Bone marrow (tissue), 2 donors: ENCODE results near the gene THAP4.

Experiments used
- DNase-seq, 2 donors: peaks; one replicate each; lab custom pipeline; 2025; lab: John Stamatoyannopoulos, UW

The THAP4 gene

GRCh38 chr2:241637018-241637794, at the start of gene THAP4, which contains the start of gene ATG4B:
THAP4 (minus strand) TSS chr2:241637158; CDS start chr2:241637017, 141 bp downstream.
ATG4B (plus strand) TSS chr2:241637693; CDS start chr2:241637715, 22 bp downstream.
- DNase-seq, result peak; percentile 33 to 77

- no peak for DNase-seq
Measured at GRCh38 chr2:241686324-241686649, 49.3 kb upstream of the THAP4 start.

GRCh38 chr2:241680827-241681599, 44.1 kb upstream of the THAP4 start:
- DNase-seq, result no peak

GRCh38 chr2:241680044-241680443, 43.1 kb upstream of the THAP4 start:
- DNase-seq, result no peak

- no peak for DNase-seq
Measured at GRCh38 chr2:241678784-241679540, 42.0 kb upstream of the THAP4 start.

GRCh38 chr2:241678307-241678706, 41.3 kb upstream of the THAP4 start:
- no peak for DNase-seq

- no peak for DNase-seq
Measured at GRCh38 chr2:241677392-241677791, 40.4 kb upstream of the THAP4 start.

- DNase-seq, result no peak
Measured at GRCh38 chr2:241676665-241677064, 39.7 kb upstream of the THAP4 start.

- DNase-seq, result no peak
Measured at GRCh38 chr2:241675885-241676284, 38.9 kb upstream of the THAP4 start.

GRCh38 chr2:241673797-241674725, 37.1 kb upstream of the THAP4 start:
- no peak for DNase-seq

GRCh38 chr2:241673189-241673663, 36.3 kb upstream of the THAP4 start:
- no peak for DNase-seq

- no peak for DNase-seq
Measured at GRCh38 chr2:241672243-241673188, 35.6 kb upstream of the THAP4 start.

GRCh38 chr2:241671457-241672240, 34.7 kb upstream of the THAP4 start:
- no peak for DNase-seq

GRCh38 chr2:241670333-241671110, 33.6 kb upstream of the THAP4 start:
- no peak for DNase-seq

GRCh38 chr2:241668839-241669238, 31.9 kb upstream of the THAP4 start:
- DNase-seq, result no peak

- no peak for DNase-seq
Measured at GRCh38 chr2:241668354-241668753, 31.4 kb upstream of the THAP4 start.

- DNase-seq, result no peak
Measured at GRCh38 chr2:241666627-241667400, 29.9 kb upstream of the THAP4 start.
